HG02870 (cell line): ENCODE results near the gene RXFP3.

Source experiments
- ATAC-seq: cut with Tn5 transposase; IDR thresholded peaks from one replicate; pipeline ENCODE4 v1.9.1; 2021; ENCODE audit warnings: mild to moderate bottlenecking, moderate library complexity; ENCODE audit not compliant: unreplicated experiment

RXFP3 gene

GRCh38 chr5:33976307-33976706 lies 40.1 kb downstream of the RXFP3 start:
- no peak for ATAC-seq

GRCh38 chr5:33978306-33978705 lies 42.1 kb downstream of the RXFP3 start:
- no peak for ATAC-seq

GRCh38 chr5:33980030-33980429 lies 43.8 kb downstream of the RXFP3 start:
- no peak for ATAC-seq

- no peak for ATAC-seq
Observed at GRCh38 chr5:33981408-33982162, 45.4 kb downstream of the RXFP3 start.

DNA sequence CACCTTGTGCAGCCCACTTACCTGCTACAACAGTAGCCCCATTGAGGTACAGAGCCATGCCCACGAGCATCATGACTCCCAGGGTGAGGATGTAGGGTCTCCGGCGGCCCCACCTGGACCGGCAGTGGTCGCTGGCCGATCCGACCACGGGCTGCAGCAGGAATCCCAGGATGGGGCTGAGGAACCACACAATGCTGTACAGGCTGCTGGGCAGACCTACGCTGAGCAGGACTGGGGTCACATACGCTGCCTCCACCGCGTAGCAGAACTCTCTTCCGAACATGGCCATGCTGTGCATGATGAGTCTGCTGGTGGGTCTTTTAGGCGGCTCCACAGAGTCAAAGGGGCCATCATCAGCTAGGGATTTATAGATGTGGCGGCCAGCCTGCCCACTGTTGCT lies 48.0 kb downstream of the RXFP3 start:
- no peak for ATAC-seq

DNA sequence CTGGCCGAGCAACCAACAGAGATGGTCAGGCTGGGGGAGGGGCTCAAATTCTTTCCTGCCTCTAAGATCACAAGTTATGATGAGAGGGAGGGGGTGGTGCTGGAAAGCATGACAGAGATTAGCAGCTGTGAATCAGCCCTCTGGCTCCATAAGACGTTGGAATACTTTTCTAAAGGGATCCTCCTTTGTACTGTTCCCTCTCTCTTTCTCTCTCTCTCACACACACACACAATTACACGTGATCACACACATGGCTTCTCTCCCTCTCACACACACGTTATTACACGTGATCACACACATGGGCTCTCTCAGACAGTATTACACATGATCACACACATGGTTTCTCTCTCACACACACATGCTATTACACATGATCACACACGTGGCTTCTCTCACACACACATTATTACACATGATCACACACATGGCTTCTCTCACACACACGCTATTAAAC lies 48.5 kb downstream of the RXFP3 start, which contains the start of gene SLC45A2:
Gene SLC45A2, minus strand, starts transcription at position 23 of the 454 bp plus-strand sequence. CDS start 110 bp downstream, outside the sequence.
- no peak for ATAC-seq

GRCh38 chr5:33985447-33985846 lies 49.3 kb downstream of the RXFP3 start:
- no peak for ATAC-seq
